H9 (cell line): ENCODE measurements around the gene INPP4A. TPM values are rescaled to one million over a fixed set of nuclear protein-coding genes. Genes with fewer than 3 reads are reported as not detected.

ENCODE experiments used
- DNase-seq: peaks from one replicate; pipeline ENCODE4 v3.0.0-alpha.2; 2017
- H2AFZ ChIP-seq: one replicate; pipeline ENCODE4 v1.6.1; 2013; ENCODE audit warnings: mild to moderate bottlenecking, low read length, control low read depth, moderate library complexity
- H2AK5ac ChIP-seq: 2 replicates; pipeline ENCODE4 v1.6.1; 2013; ENCODE audit warnings: low read length, control low read depth, mixed read lengths; ENCODE audit not compliant: insufficient read length
- H2BK120ac ChIP-seq: one replicate; pipeline ENCODE4 v1.6.1; 2013; ENCODE audit warnings: low read depth, mild to moderate bottlenecking, low read length, control low read depth, inconsistent platforms; ENCODE audit not compliant: poor library complexity, severe bottlenecking
- H2BK12ac ChIP-seq: 2 replicates; pipeline ENCODE4 v1.6.1; 2013; ENCODE audit warnings: low read length, control low read depth, mixed read lengths, low read depth; ENCODE audit not compliant: insufficient read length
- H2BK15ac ChIP-seq: 2 replicates; pipeline ENCODE4 v1.6.1; 2013; ENCODE audit warnings: low read depth, low read length, control low read depth
- H2BK20ac ChIP-seq: one replicate; pipeline ENCODE4 v1.6.1; 2013; ENCODE audit warnings: low read depth, mild to moderate bottlenecking, low read length, control low read depth, inconsistent platforms; ENCODE audit not compliant: poor library complexity, severe bottlenecking
- H2BK5ac ChIP-seq: 2 replicates; pipeline ENCODE4 v1.6.1; 2013; ENCODE audit warnings: low read length, control low read depth, mixed read lengths; ENCODE audit not compliant: insufficient read length
- H3K14ac ChIP-seq: 2 replicates; pipeline ENCODE4 v1.6.1; 2013; ENCODE audit warnings: low read length, control low read depth; ENCODE audit not compliant: insufficient read depth
- H3K18ac ChIP-seq: 2 replicates; pipeline ENCODE4 v1.6.1; 2013; ENCODE audit warnings: low read depth, mild to moderate bottlenecking, mixed read lengths, low read length, control low read depth; ENCODE audit not compliant: insufficient read length
- H3K23ac ChIP-seq: 2 replicates; pipeline ENCODE4 v1.6.1; 2013; ENCODE audit warnings: low read length, control low read depth, mixed read lengths, low read depth; ENCODE audit not compliant: insufficient read length
- H3K23me2 ChIP-seq: 2 replicates; pipeline ENCODE4 v1.6.1; 2013; ENCODE audit warnings: low read depth, mild to moderate bottlenecking, mixed read lengths, low read length, control low read depth; ENCODE audit not compliant: insufficient read length, poor library complexity, severe bottlenecking
- H3K27ac ChIP-seq: 2 replicates; pipeline ENCODE4 v1.5.1; 2013; ENCODE audit warnings: low read length, control low read depth, mixed read lengths, low read depth; ENCODE audit not compliant: insufficient read length
- H3K27me3 ChIP-seq: 2 replicates; pipeline ENCODE4 v1.6.1; 2013; ENCODE audit warnings: low read length, control low read depth, inconsistent platforms; ENCODE audit not compliant: insufficient read depth
- H3K4ac ChIP-seq: 2 replicates; pipeline ENCODE4 v1.6.1; 2013; ENCODE audit warnings: low read depth, mild to moderate bottlenecking, control low read depth, inconsistent platforms, low read length, moderate library complexity
- H3K4me1 ChIP-seq: 2 replicates; pipeline ENCODE4 v1.6.1; 2013; ENCODE audit warnings: low read length, control low read depth, inconsistent platforms; ENCODE audit not compliant: insufficient read depth
- H3K4me2 ChIP-seq: 2 replicates; pipeline ENCODE4 v1.6.1; 2013; ENCODE audit warnings: low read length, control low read depth, mixed read lengths; ENCODE audit not compliant: insufficient read length, insufficient read depth
- H3K56ac ChIP-seq: 2 replicates; pipeline ENCODE4 v1.6.1; 2013; ENCODE audit warnings: low read depth, mild to moderate bottlenecking, mixed read lengths, low read length, control low read depth; ENCODE audit not compliant: insufficient read length
- H3K79me1 ChIP-seq: 2 replicates; pipeline ENCODE4 v1.6.1; 2013; ENCODE audit warnings: low read depth, mild to moderate bottlenecking, moderate library complexity, low read length, control low read depth, inconsistent platforms; ENCODE audit not compliant: insufficient read depth, poor library complexity, severe bottlenecking
- H3K79me2 ChIP-seq: 2 replicates; pipeline ENCODE4 v1.6.1; 2013; ENCODE audit warnings: low read length, control low read depth, inconsistent platforms; ENCODE audit not compliant: insufficient read depth
- H3K9ac ChIP-seq: 2 replicates; pipeline ENCODE4 v1.6.1; 2013; ENCODE audit warnings: low read length, control low read depth, mixed read lengths; ENCODE audit not compliant: insufficient read length; ENCODE audit errors: extremely low read depth
- H3K9me3 ChIP-seq: one replicate; pipeline ENCODE4 v1.6.1; 2013; ENCODE audit warnings: low read depth, low read length, inconsistent platforms; ENCODE audit not compliant: control insufficient read depth
- H3T11ph ChIP-seq: one replicate; pipeline ENCODE4 v1.6.1; 2013; ENCODE audit warnings: mild to moderate bottlenecking, low read length, control low read depth, inconsistent platforms
- H4K20me1 ChIP-seq: one replicate; pipeline ENCODE4 v1.6.1; 2013; ENCODE audit not compliant: control insufficient read depth, insufficient read length, insufficient read depth
- H4K5ac ChIP-seq: 2 replicates; pipeline ENCODE4 v1.6.1; 2013; ENCODE audit warnings: low read depth, mild to moderate bottlenecking, mixed read lengths, low read length, control low read depth; ENCODE audit not compliant: insufficient read length
- H4K8ac ChIP-seq: replicated peaks from 2 replicates; pipeline ENCODE4 v1.6.1; 2013; ENCODE audit warnings: low read length, control low read depth, mixed read lengths, low read depth; ENCODE audit not compliant: insufficient read length
- H4K91ac ChIP-seq: 2 replicates; pipeline ENCODE4 v1.6.1; 2013; ENCODE audit warnings: low read depth, mild to moderate bottlenecking, moderate library complexity, mixed read lengths, low read length, control low read depth; ENCODE audit not compliant: insufficient read length
- H3K27ac Mint-ChIP-seq, 3 experiments: 2 replicates in 2 of 3; 3 replicates in 1 of 3; pipeline ENCODE4 v1.8.0; 2020 to 2021; ENCODE audit warnings: mixed read lengths in 3 of 3, mild to moderate bottlenecking in 1 of 3, moderate library complexity in 1 of 3
- H3K27me3 Mint-ChIP-seq: 2 replicates; pipeline ENCODE4 v1.8.0; 2021; ENCODE audit warnings: low read depth, mild to moderate bottlenecking, moderate library complexity, mixed read lengths
- H3K36me3 Mint-ChIP-seq, 3 experiments: 2 replicates in 2 of 3; 3 replicates in 1 of 3; pipeline ENCODE4 v1.8.0; 2020 to 2021; ENCODE audit warnings: low read depth in 3 of 3, mixed read lengths in 3 of 3; ENCODE audit not compliant: insufficient read depth in 1 of 3
- H3K4me1 Mint-ChIP-seq, 2 experiments: 2 replicates each; pipeline ENCODE4 v1.8.0; 2020; ENCODE audit warnings: mixed read lengths in 2 of 2
- H3K4me3 Mint-ChIP-seq, 2 experiments: 2 replicates in 1 of 2; 3 replicates in 1 of 2; pipeline ENCODE4 v1.8.0; 2020 to 2021; ENCODE audit warnings: mild to moderate bottlenecking in 2 of 2, mixed read lengths in 2 of 2, moderate library complexity in 1 of 2
- H3K9me3 Mint-ChIP-seq, 2 experiments: 2 replicates in 1 of 2; 3 replicates in 1 of 2; pipeline ENCODE4 v1.8.0; 2020; ENCODE audit warnings: mild to moderate bottlenecking in 2 of 2, mixed read lengths in 2 of 2, moderate library complexity in 1 of 2
- CTCF ChIP-seq: fragments of 200-600 bp; sonication (generic); conservative IDR thresholded peaks from 3 replicates; pipeline ENCODE4 v1.8.0; 2021; ENCODE audit warnings: antibody characterized with exemption, mild to moderate bottlenecking
- WGBS: extraction: QIAGEN DNeasy Blood & Tissue Kit; methylation state at CpG from one replicate; pipeline ENCODE4 v1.1.7; 2013; ENCODE audit warnings: missing lambda C conversion rate, low lambda C conversion rate, mixed read lengths; ENCODE audit not compliant: insufficient read length; ENCODE audit errors: extremely low coverage; 5-methylcytosine and 5-hydroxymethylcytosine counted together
- total RNA-seq: library from RNA; stranded (reverse); gene quantifications from 2 replicates; pipeline ENCODE4 v1.2.1, GENCODE V29; 2021

INPP4A gene
- total RNA-seq, 1 experiment from 2014 or later, result 55.2 TPM

DNA sequence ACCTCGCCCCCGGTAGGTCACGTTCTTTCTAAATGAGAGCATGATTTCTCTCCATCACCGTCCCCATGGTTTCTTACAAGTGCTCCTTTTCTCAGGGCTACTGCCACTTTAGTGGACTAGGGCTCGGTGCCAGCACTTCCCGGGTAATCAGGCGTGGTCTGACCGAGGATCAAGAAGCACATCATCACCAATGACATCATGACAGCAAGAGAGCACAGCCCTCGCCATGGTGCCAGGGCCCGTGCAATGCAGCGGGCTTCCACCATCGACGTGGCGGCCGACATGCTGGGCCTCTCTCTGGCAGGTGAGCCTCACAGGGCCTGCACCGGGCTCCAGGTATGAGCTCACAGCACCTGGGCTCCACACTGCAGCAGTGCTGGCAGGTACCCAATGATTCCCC is 75.2 kb downstream of the INPP4A start:
- Mint-ChIP-seq H3K4me1 (peaks cover 23 to 26% of the 10 kb centered on the region in 2 experiments), H3K9me3 (no peaks in the 10 kb centered on the region)

More for the DNA sequence above, 75.2 kb downstream of the INPP4A start:
- no peak overlapping the region for H3K4me2 ChIP-seq
- no peak overlapping the region for H2BK120ac ChIP-seq
- no peaks in the 10 kb centered on the region for H3K23me2 ChIP-seq
- H3K56ac ChIP-seq, result no peak overlapping the region
- no peak for TF ChIP-seq CTCF
- no peak overlapping the region for H2BK5ac ChIP-seq
- no peak overlapping the region for H2BK12ac ChIP-seq
- H3K4ac ChIP-seq, result no peak overlapping the region
- H3K27ac ChIP-seq, result no peak overlapping the region
- no peak overlapping the region for H4K5ac ChIP-seq
- no peak overlapping the region for H3K23ac ChIP-seq
- H3K79me1 ChIP-seq, result no peaks in the 10 kb centered on the region
- H3K9me3 ChIP-seq, result no peaks in the 10 kb centered on the region
- H2BK15ac ChIP-seq, result no peak overlapping the region
- no peak overlapping the region for H3K18ac ChIP-seq
- no peak for DNase-seq
- H2AK5ac ChIP-seq, result no peak overlapping the region
- Mint-ChIP-seq H3K27me3 (no peaks in the 10 kb centered on the region), H3K27ac (no peak overlapping the region), H3K36me3 (peaks cover 8 to 31% (median 28%) of the 10 kb centered on the region in 3 experiments; a peak in 6 of 7 replicates), H3K4me3 (no peak overlapping the region)
- no peaks in the 10 kb centered on the region for H3K4me1 ChIP-seq
- H3K9ac ChIP-seq, result no peak overlapping the region
- H3T11ph ChIP-seq, result no peak overlapping the region
- no peak overlapping the region for H2AFZ ChIP-seq
- H2BK20ac ChIP-seq, result no peak overlapping the region
- no peak overlapping the region for H4K91ac ChIP-seq
- no peak overlapping the region for H4K8ac ChIP-seq
- no CpG with 5 or more reads among the region's 16 CpGs for WGBS
- no peaks in the 10 kb centered on the region for H3K79me2 ChIP-seq
- no peak overlapping the region for H3K14ac ChIP-seq
- no peaks in the 10 kb centered on the region for H4K20me1 ChIP-seq
- H3K27me3 ChIP-seq, result no peaks in the 10 kb centered on the region
